ENCODE measurements around the gene SNX20.

SNX20 gene

DNA sequence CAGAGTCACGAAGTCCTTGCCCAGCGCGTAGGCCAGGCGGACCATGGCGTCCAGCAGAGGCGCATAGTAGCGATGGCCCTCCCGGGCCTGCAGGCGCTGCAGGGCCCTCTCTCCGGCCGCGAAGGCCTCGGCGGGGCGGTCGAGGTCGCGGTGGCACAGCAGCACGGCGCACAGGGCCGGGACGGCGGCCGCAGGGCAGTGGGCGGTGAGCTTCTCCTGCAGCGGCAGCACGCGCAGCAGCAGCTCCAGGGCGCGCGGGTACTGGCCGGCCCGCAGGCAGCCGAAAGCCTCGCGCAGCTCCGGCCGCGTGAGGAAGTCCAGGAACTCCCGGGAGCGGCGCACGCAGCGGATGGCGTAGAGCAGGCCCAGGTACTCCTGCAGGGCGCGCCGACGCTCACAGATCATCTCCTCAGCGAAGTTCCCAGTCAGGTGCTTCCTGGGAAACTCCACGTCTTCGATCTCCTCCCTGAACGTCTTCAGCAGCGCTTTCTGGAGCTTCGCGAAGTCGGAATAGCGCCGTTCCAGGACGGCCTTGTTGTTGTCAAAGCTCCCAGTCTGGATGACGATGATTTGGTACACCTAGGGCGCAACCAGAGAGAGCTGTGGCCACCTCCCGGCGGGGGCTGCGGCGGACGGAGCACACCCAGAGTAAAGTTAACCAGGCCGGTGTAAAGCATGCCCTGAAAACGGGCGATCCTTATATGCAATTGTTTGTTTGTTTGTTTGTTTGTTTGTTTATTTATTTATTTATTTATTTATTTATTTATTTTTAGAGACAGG lies 7.4 kb downstream of the SNX20 start:
- no peak overlapping the region for H3K9ac ChIP-seq
- no peak overlapping the region for H3K4me3 ChIP-seq (IDR thresholded peaks at IDR 0.05; ENCODE audit: insufficient read depth, low read depth, low read length)
- no peak overlapping the region for H2AFZ ChIP-seq (ENCODE audit: low read depth)
- no peaks in the 10 kb centered on the region for H3K79me2 ChIP-seq (ENCODE audit: insufficient read depth, low read depth)
- H3K4me2 ChIP-seq, result no peak overlapping the region
- no peaks in the 10 kb centered on the region for H3K27me3 ChIP-seq (ENCODE audit: insufficient read depth, low read depth)
- H4K20me1 ChIP-seq (ENCODE audit: insufficient read depth), result no peaks in the 10 kb centered on the region
- TF ChIP-seq, protein P1, sequence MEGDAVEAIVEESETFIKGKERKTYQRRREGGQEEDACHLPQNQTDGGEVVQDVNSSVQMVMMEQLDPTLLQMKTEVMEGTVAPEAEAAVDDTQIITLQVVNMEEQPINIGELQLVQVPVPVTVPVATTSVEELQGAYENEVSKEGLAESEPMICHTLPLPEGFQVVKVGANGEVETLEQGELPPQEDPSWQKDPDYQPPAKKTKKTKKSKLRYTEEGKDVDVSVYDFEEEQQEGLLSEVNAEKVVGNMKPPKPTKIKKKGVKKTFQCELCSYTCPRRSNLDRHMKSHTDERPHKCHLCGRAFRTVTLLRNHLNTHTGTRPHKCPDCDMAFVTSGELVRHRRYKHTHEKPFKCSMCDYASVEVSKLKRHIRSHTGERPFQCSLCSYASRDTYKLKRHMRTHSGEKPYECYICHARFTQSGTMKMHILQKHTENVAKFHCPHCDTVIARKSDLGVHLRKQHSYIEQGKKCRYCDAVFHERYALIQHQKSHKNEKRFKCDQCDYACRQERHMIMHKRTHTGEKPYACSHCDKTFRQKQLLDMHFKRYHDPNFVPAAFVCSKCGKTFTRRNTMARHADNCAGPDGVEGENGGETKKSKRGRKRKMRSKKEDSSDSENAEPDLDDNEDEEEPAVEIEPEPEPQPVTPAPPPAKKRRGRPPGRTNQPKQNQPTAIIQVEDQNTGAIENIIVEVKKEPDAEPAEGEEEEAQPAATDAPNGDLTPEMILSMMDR (conservative IDR thresholded peaks at IDR 0.05; ENCODE audit: low read depth, low read length), result no peak
- no peaks in the 10 kb centered on the region for H3K4me1 ChIP-seq (ENCODE audit: low read depth, poor library complexity, severe bottlenecking)
- H3K27ac ChIP-seq, result no peak overlapping the region
- no peaks in the 10 kb centered on the region for H3K36me3 ChIP-seq (ENCODE audit: insufficient read depth)

DNA sequence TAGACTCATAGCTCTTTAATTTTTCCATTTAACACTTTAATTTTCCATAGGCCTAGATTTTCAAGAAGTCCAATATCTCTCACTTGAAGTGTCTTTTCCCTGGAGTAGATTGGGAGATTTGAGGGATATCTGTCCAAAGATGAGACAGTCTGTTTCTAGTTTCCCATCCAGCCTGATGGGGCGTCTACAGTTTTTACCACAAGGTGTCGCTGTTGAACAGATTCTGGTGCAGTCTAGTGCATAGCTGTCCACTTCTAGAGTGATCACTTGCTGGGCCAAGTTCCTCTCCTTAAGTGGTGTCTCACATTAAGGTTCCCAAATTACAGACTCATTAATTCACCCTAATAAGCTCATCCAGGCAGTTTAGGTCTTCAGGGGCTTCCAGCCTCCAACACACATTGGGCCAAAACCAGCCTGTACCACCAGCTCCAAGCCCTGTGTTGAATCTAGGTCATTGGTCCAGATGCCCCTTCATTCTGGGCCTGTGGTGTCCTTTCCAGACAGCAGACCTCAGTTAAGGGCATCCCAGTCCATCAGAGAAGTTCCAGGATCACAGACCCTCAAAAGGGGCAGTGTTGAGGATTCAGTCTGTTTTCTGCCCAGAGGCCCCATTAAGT lies 9.4 kb downstream of the SNX20 start:
- Histone ChIP-seq H3K79me2 (ENCODE audit: insufficient read depth, low read depth) (no peaks in the 10 kb centered on the region), H3K4me3 (IDR thresholded peaks at IDR 0.05; ENCODE audit: insufficient read depth, low read depth, low read length) (no peak overlapping the region), H3K4me1 (ENCODE audit: low read depth, poor library complexity, severe bottlenecking) (no peaks in the 10 kb centered on the region), H3K27me3 (ENCODE audit: insufficient read depth, low read depth) (no peaks in the 10 kb centered on the region), H3K36me3 (ENCODE audit: insufficient read depth) (no peaks in the 10 kb centered on the region), H2AFZ (ENCODE audit: low read depth) (no peak overlapping the region), H3K9ac (no peak overlapping the region), H4K20me1 (ENCODE audit: insufficient read depth) (no peaks in the 10 kb centered on the region), H3K27ac (no peak overlapping the region), H3K4me2 (no peak overlapping the region)
- TF ChIP-seq, protein P1 (conservative IDR thresholded peaks at IDR 0.05; ENCODE audit: low read depth, low read length), result peak; percentile 80

DNA sequence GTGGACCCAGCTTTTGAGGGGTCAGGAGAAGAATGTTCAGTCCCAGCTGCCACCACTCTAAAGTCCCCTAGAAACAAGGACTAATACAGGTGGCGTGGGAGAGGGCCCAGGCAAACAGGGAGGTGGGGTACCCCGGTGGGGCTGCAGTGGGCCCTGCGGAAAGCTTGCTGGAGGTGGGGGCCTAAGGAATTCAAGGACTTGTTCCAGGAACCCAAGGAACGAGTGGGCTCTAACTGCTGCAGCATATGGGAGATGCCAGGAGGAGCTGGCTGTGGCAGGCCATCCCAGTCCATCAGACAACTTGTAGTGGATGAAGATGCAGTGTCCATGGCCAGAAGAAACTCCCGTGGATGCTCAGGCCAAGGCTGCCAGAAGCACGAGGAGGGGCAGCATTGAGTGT lies 10.6 kb downstream of the SNX20 start:
- Histone ChIP-seq H3K4me2 (no peak overlapping the region), H3K79me2 (ENCODE audit: insufficient read depth, low read depth) (no peaks in the 10 kb centered on the region), H3K4me3 (IDR thresholded peaks at IDR 0.05; ENCODE audit: insufficient read depth, low read depth, low read length) (no peak overlapping the region), H3K27ac (no peak overlapping the region), H3K9ac (no peak overlapping the region), H3K4me1 (ENCODE audit: low read depth, poor library complexity, severe bottlenecking) (no peaks in the 10 kb centered on the region), H3K36me3 (ENCODE audit: insufficient read depth) (no peaks in the 10 kb centered on the region), H2AFZ (ENCODE audit: low read depth) (no peak overlapping the region), H4K20me1 (ENCODE audit: insufficient read depth) (no peaks in the 10 kb centered on the region), H3K27me3 (ENCODE audit: insufficient read depth, low read depth) (no peaks in the 10 kb centered on the region)
- TF ChIP-seq, protein P1 (conservative IDR thresholded peaks at IDR 0.05; ENCODE audit: low read depth, low read length), result no peak

DNA sequence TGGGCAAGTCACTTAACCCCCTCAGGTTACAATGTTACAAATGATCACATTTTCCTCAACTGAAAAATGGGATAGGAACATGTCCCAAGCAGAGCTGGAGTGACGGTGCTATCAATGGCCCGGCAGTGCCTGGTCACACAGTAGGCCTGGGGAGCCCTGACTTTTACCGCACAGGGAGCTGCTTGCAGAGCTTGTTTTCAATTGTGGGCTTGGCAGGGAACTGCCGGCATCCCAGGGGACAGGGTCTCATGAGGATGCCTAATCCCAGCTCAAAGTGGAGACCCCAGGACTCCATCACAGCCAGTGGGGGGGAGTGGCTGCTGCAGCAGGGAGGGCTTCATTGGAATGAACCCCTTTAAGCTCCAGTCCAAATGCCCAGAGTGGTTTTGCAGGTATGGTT lies 11.4 kb downstream of the SNX20 start:
- Histone ChIP-seq H3K4me1 (ENCODE audit: low read depth, poor library complexity, severe bottlenecking) (no peaks in the 10 kb centered on the region), H3K4me3 (IDR thresholded peaks at IDR 0.05; ENCODE audit: insufficient read depth, low read depth, low read length) (no peak overlapping the region), H3K79me2 (ENCODE audit: insufficient read depth, low read depth) (no peaks in the 10 kb centered on the region), H3K27ac (no peak overlapping the region), H3K9ac (no peak overlapping the region), H3K36me3 (ENCODE audit: insufficient read depth) (no peaks in the 10 kb centered on the region), H2AFZ (ENCODE audit: low read depth) (no peak overlapping the region), H3K27me3 (ENCODE audit: insufficient read depth, low read depth) (no peaks in the 10 kb centered on the region), H4K20me1 (ENCODE audit: insufficient read depth) (no peaks in the 10 kb centered on the region), H3K4me2 (no peak overlapping the region)
- TF ChIP-seq, protein P1 (conservative IDR thresholded peaks at IDR 0.05; ENCODE audit: low read depth, low read length), result no peak

Data from KMS-11 (cell line).